DND-41 (cell line): ENCODE results near the gene ZKSCAN5.
A peak's percentile ranks its signal among the peaks of the same experiment; 100 is the strongest.

Experiments
- ATAC-seq: fragments of 200-7000 bp; cut with Tn5 transposase; 3 replicates; pipeline ENCODE4 v1.9.1; 2021; ENCODE audit warnings: low read depth; ENCODE audit not compliant: insufficient read depth
- DNase-seq: peaks from one replicate; pipeline ENCODE4 v3.0.0-alpha.2; 2020
- H2AFZ ChIP-seq: 2 replicates; pipeline ENCODE4 v1.6.0; 2012; ENCODE audit warnings: low read depth, low read length
- H3K27ac ChIP-seq: 2 replicates; pipeline ENCODE4 v1.5.1; 2012; ENCODE audit warnings: low read length, inconsistent platforms
- H3K27me3 ChIP-seq: fragments of 200-600 bp; sonication (generic); 2 replicates; pipeline ENCODE4 v1.6.0; 2012; ENCODE audit warnings: low read length, mild to moderate bottlenecking, inconsistent platforms; ENCODE audit not compliant: insufficient read depth, poor library complexity
- H3K36me3 ChIP-seq: 2 replicates; pipeline ENCODE4 v1.5.1; 2012; ENCODE audit warnings: low read length, inconsistent platforms; ENCODE audit not compliant: insufficient read depth
- H3K4me1 ChIP-seq: 2 replicates; pipeline ENCODE4 v1.5.1; 2012; ENCODE audit warnings: mild to moderate bottlenecking, low read length; ENCODE audit not compliant: insufficient read depth
- H3K4me2 ChIP-seq: 2 replicates; pipeline ENCODE4 v1.6.0; 2012; ENCODE audit warnings: mild to moderate bottlenecking, moderate library complexity, low read length, inconsistent platforms; ENCODE audit not compliant: insufficient read depth
- H3K4me3 ChIP-seq, 2 experiments: fragments of 200-600 bp in 1 of 2; shearing (Covaris generic) in 1 of 2; 2 replicates each; pipeline ENCODE4 v1.5.1; 2012 to 2016; ENCODE audit warnings: inconsistent platforms in 2 of 2, low read length in 2 of 2, mild to moderate bottlenecking in 2 of 2, low read depth in 1 of 2, moderate library complexity in 1 of 2
- H3K79me2 ChIP-seq: 2 replicates; pipeline ENCODE4 v1.6.0; 2012; ENCODE audit warnings: low read length, inconsistent platforms; ENCODE audit not compliant: insufficient read depth
- H3K9ac ChIP-seq: 2 replicates; pipeline ENCODE4 v1.6.0; 2012; ENCODE audit warnings: low read depth, mild to moderate bottlenecking, inconsistent platforms, low read length, moderate library complexity
- H3K9me3 ChIP-seq: 2 replicates; pipeline ENCODE4 v1.5.1; 2012; ENCODE audit warnings: low read length, moderate library complexity, mild to moderate bottlenecking, inconsistent platforms; ENCODE audit not compliant: insufficient read depth, severe bottlenecking
- H4K20me1 ChIP-seq: 2 replicates; pipeline ENCODE4 v1.6.0; 2012; ENCODE audit warnings: low read length; ENCODE audit not compliant: insufficient read depth
- CTCF ChIP-seq: IDR thresholded peaks from 2 replicates; pipeline ENCODE4 v1.5.1; 2012; ENCODE audit warnings: borderline replicate concordance, low read length, moderate library complexity, mild to moderate bottlenecking; ENCODE audit not compliant: poor library complexity, severe bottlenecking; ENCODE audit errors: extremely low read depth
- EZH2 ChIP-seq: IDR thresholded peaks from 3 replicates; pipeline ENCODE4 v1.6.1; 2012; ENCODE audit warnings: borderline replicate concordance, low read depth, mild to moderate bottlenecking, moderate library complexity, low read length, inconsistent platforms; ENCODE audit not compliant: severe bottlenecking

ZKSCAN5 gene

GRCh38 chr7:99525713-99526440, 21.4 kb downstream of the ZKSCAN5 start:
- Histone ChIP-seq H3K9ac (no peak overlapping the region), H3K4me1 (no peaks in the 10 kb centered on the region), H3K79me2 (0 out of 2 replicates have a peak, but pooled peaks cover 2% of the 10 kb centered on the region), H4K20me1 (no peaks in the 10 kb centered on the region), H3K9me3 (peaks cover 12% of the 10 kb centered on the region), H3K4me3 (no peak overlapping the region), H3K27ac (no peak overlapping the region), H3K36me3 (peaks cover 71% of the 10 kb centered on the region), H3K4me2 (no peak overlapping the region), H3K27me3 (no peaks in the 10 kb centered on the region), H2AFZ (no peak overlapping the region)
- TF ChIP-seq CTCF (peak; percentile 54), EZH2 (no peak)
- peak; percentile 63; the same call in 2 of the 3 replicates for ATAC-seq
- DNase-seq: no peak

- H3K27ac ChIP-seq: no peak overlapping the region
- no peaks in the 10 kb centered on the region for H3K4me1 ChIP-seq
- no peak for DNase-seq
- peaks cover 24% of the 10 kb centered on the region for H3K9me3 ChIP-seq
- H3K79me2 ChIP-seq: 0 out of 2 replicates have a peak, but pooled peaks cover 2% of the 10 kb centered on the region
- H3K4me2 ChIP-seq: no peak overlapping the region
- no peak overlapping the region for H3K4me3 ChIP-seq
- no peak overlapping the region for H3K9ac ChIP-seq
- no peaks in the 10 kb centered on the region for H4K20me1 ChIP-seq
- TF ChIP-seq EZH2 (no peak), CTCF (no peak)
- H2AFZ ChIP-seq: no peak overlapping the region
- H3K27me3 ChIP-seq: no peaks in the 10 kb centered on the region
- peaks cover 70% of the 10 kb centered on the region for H3K36me3 ChIP-seq
- no peak for ATAC-seq
These were observed 26.9 kb downstream of the ZKSCAN5 start for GRCh38 chr7:99531354-99531765.

- Histone ChIP-seq H3K4me2 (no peak overlapping the region), H3K4me3 (no peak overlapping the region), H3K36me3 (peaks cover 31% of the 10 kb centered on the region), H4K20me1 (no peaks in the 10 kb centered on the region), H3K27me3 (no peaks in the 10 kb centered on the region), H3K27ac (no peak overlapping the region), H3K4me1 (no peaks in the 10 kb centered on the region), H2AFZ (no peak overlapping the region), H3K79me2 (no peaks in the 10 kb centered on the region), H3K9ac (no peak overlapping the region), H3K9me3 (peaks cover 18% of the 10 kb centered on the region)
- DNase-seq (no peak), ATAC-seq (no peak)
- no peak for TF ChIP-seq EZH2
These were observed 31.2 kb downstream of the ZKSCAN5 start for GRCh38 chr7:99535667-99536066.

GRCh38 chr7:99539213-99539811, 34.9 kb downstream of the ZKSCAN5 start:
- H3K27me3 ChIP-seq: no peaks in the 10 kb centered on the region
- peaks cover 6% of the 10 kb centered on the region for H3K9me3 ChIP-seq
- no peak for TF ChIP-seq EZH2
- no peak for TF ChIP-seq CTCF
- H2AFZ ChIP-seq: no peak overlapping the region
- no peak overlapping the region for H3K4me3 ChIP-seq
- no peaks in the 10 kb centered on the region for H3K4me1 ChIP-seq
- DNase-seq: no peak
- no peak overlapping the region for H3K9ac ChIP-seq
- H3K4me2 ChIP-seq: no peak overlapping the region
- no peaks in the 10 kb centered on the region for H3K36me3 ChIP-seq
- no peaks in the 10 kb centered on the region for H4K20me1 ChIP-seq
- H3K79me2 ChIP-seq: no peaks in the 10 kb centered on the region
- H3K27ac ChIP-seq: no peak overlapping the region
- ATAC-seq: no peak
